HL-60 (cell line): ENCODE measurements around the gene MAN1C1.

Experiments used
- CTCF ChIP-seq: IDR thresholded peaks from one replicate; pipeline ENCODE4 v1.5.1; 2011; ENCODE audit warnings: low read length, control low read depth, inconsistent platforms; ENCODE audit not compliant: insufficient read depth
- GABPA ChIP-seq: IDR thresholded peaks from 2 replicates; pipeline ENCODE4 v1.6.1; 2012; ENCODE audit warnings: low read depth
- POLR2AphosphoS5 ChIP-seq: IDR thresholded peaks from 2 replicates; pipeline ENCODE4 v1.6.1; 2012; ENCODE audit warnings: low read depth

GRCh38 chr1:25677193-25677773 is 60.7 kb downstream of the MAN1C1 start:
- TF ChIP-seq CTCF (no peak), POLR2AphosphoS5 (no peak), GABPA (no peak)
